GM10248 (cell line): Measurements from ENCODE around the gene RASSF3.

ENCODE experiments used
- CTCF ChIA-PET: fragments of 300-600 bp; sonication (Branson Sonifier 250); formaldehyde crosslinking; extraction: SDS; loops from one replicate; lab custom pipeline; 2021; ENCODE audit warnings: antibody characterized with exemption; lab: Yijun Ruan, JAX
- POLR2A ChIA-PET: fragments of 350-650 bp; sonication (Branson Sonifier 250); formaldehyde crosslinking; extraction: SDS; loops from one replicate; lab custom pipeline; 2020; ENCODE audit warnings: antibody characterized with exemption; lab: Yijun Ruan, JAX
- DNase-seq: peaks from one replicate; pipeline ENCODE4 v3.0.0; 2012; ENCODE audit errors: extremely low spot score
- CTCF ChIP-seq: IDR thresholded peaks from 2 replicates; pipeline ENCODE4 v1.5.1; 2012; ENCODE audit warnings: mild to moderate bottlenecking, low read depth; ENCODE audit errors: extremely low read depth, missing control alignments, control extremely low read depth

RASSF3 gene

GRCh38 chr12:64669270-64669842 lies 59.1 kb downstream of the RASSF3 start:
- TF ChIP-seq CTCF, result no peak
- DNase-seq, result peak; percentile 51
- POLR2A ChIA-PET, result interaction anchor here (0.6 to 2.0 kb wide), 6 partner anchors 8 to 71 kb away, joined by 4 to 12 read pairs (median 5); no protein-coding TSS in a partner anchor
- CTCF ChIA-PET, result interaction anchor here (1.1 to 1.7 kb wide), 7 partner anchors 9 to 120 kb away, joined by 3 to 10 read pairs (median 4); no protein-coding TSS in a partner anchor

- no peak for DNase-seq
- TF ChIP-seq CTCF, result no peak
- POLR2A ChIA-PET, result interaction anchor here (0.6 to 1.0 kb wide), 6 partner anchors 18 to 72 kb away, joined by 4 to 12 read pairs (median 5); no protein-coding TSS in a partner anchor
- CTCF ChIA-PET, result interaction anchor here (1.1 to 1.7 kb wide), 8 partner anchors 9 to 120 kb away, joined by 3 to 10 read pairs (median 4); no protein-coding TSS in a partner anchor
These were observed 59.7 kb downstream of the RASSF3 start for GRCh38 chr12:64670019-64670418.

GRCh38 chr12:64670919-64671639 lies 60.8 kb downstream of the RASSF3 start:
- CTCF ChIA-PET, result interaction anchor here (1.2 to 1.7 kb wide), 3 partner anchors 11 to 122 kb away, joined by 3 to 6 read pairs (median 4); no protein-coding TSS in a partner anchor
- DNase-seq, result no peak
- no peak for TF ChIP-seq CTCF
- POLR2A ChIA-PET, result no interaction called here

GRCh38 chr12:64671681-64672080 lies 61.4 kb downstream of the RASSF3 start:
- POLR2A ChIA-PET, result no interaction called here

GRCh38 chr12:64672925-64673409 lies 62.7 kb downstream of the RASSF3 start:
- no peak for TF ChIP-seq CTCF
- CTCF ChIA-PET, result interaction anchor here (1.1 to 1.6 kb wide), 3 partner anchors 19 to 123 kb away, joined by 3 to 4 read pairs (median 3); no protein-coding TSS in a partner anchor
- POLR2A ChIA-PET, result interaction anchor here (0.6 kb wide), 1 partner anchor 39 kb away, joined by 3 read pairs; no protein-coding TSS in a partner anchor
- no peak for DNase-seq

More at GRCh38 chr12:64671681-64672080, 61.4 kb downstream of the RASSF3 start:
- no peak for TF ChIP-seq CTCF
- DNase-seq, result no peak
- CTCF ChIA-PET, result interaction anchor here (1.4 to 1.6 kb wide), 2 partner anchors 26 to 122 kb away, joined by 3 to 4 read pairs; no protein-coding TSS in a partner anchor
